Small intestine (tissue), 7 donors: Measurements from ENCODE around the gene TSGA10IP. TPM values are rescaled to one million over a fixed set of nuclear protein-coding genes. Genes with fewer than 3 reads are reported as not detected.
A peak's percentile ranks its signal among the peaks of the same experiment; 100 is the strongest.

Experiments
- DNase-seq, 2 donors: peaks; one replicate each; pipeline versions ENCODE4 v3.0.0 to v3.0.0-alpha.2; 2013
- FAIRE-seq: peaks from 2 replicates; lab custom pipeline; 2012; peaks lifted over from hg19 to GRCh38; lab: Jason Lieb, UNC
- H3K27ac ChIP-seq, 3 donors: one replicate each; pipeline ENCODE4 v1.5.1; 2013; ENCODE audit warnings: low read length in 2 of 3, mild to moderate bottlenecking in 2 of 3, control low read depth in 1 of 3, inconsistent platforms in 1 of 3, low read depth in 1 of 3, moderate library complexity in 1 of 3
- H3K27me3 ChIP-seq, 3 donors: one replicate each; pipeline ENCODE4 v1.6.1; 2013; ENCODE audit warnings: low read length in 3 of 3, inconsistent platforms in 1 of 3; ENCODE audit not compliant: control insufficient read depth in 3 of 3, insufficient read depth in 3 of 3
- H3K36me3 ChIP-seq, 3 donors: one replicate each; pipeline ENCODE4 v1.6.1; 2013; ENCODE audit warnings: low read length in 3 of 3, inconsistent platforms in 1 of 3, low read depth in 1 of 3, mild to moderate bottlenecking in 1 of 3, moderate library complexity in 1 of 3; ENCODE audit not compliant: control insufficient read depth in 3 of 3, insufficient read depth in 2 of 3
- H3K4me1 ChIP-seq, 3 donors: one replicate each; pipeline ENCODE4 v1.6.1; 2013; ENCODE audit warnings: low read length in 2 of 3, inconsistent platforms in 1 of 3, low read depth in 1 of 3, mild to moderate bottlenecking in 1 of 3, moderate library complexity in 1 of 3; ENCODE audit not compliant: control insufficient read depth in 3 of 3, insufficient read depth in 2 of 3
- H3K4me3 ChIP-seq, 3 donors: one replicate each; pipeline ENCODE4 v1.5.1; 2013; ENCODE audit warnings: low read length in 3 of 3, control low read depth in 1 of 3, inconsistent platforms in 1 of 3, low read depth in 1 of 3, mild to moderate bottlenecking in 1 of 3, moderate library complexity in 1 of 3
- H3K9me3 ChIP-seq, 2 donors: one replicate each; pipeline ENCODE4 v1.6.1; 2013; ENCODE audit warnings: low read depth in 1 of 2, low read length in 1 of 2; ENCODE audit not compliant: control insufficient read depth in 2 of 2, insufficient read depth in 1 of 2
- WGBS, 3 donors: extraction: QIAGEN DNeasy Blood & Tissue Kit; methylation state at CpG; one replicate each; pipeline ENCODE4 v1.1.7; 2013; 5-methylcytosine and 5-hydroxymethylcytosine counted together
- polyA plus RNA-seq, 4 donors: library from polyadenylated mRNA; stranded (reverse) in 3 of 4; unstranded in 1 of 4; fragments of 200-250 nt in 3 of 4; fragments of 120-200 nt in 1 of 4; gene quantifications; one replicate each; pipeline versions ENCODE4 v1.2.1 to v1.2.3, GENCODE V29; 2013
- donor health status: healthy with polysubstance abuse.
- donor health status: control.
- donor health status: control.
- donor health status: Bipolar disorder and iron deficiency.
- donor health status: healthy.

The TSGA10IP gene
- polyA plus RNA-seq, 4 donors = 0.07 TPM; not detected in 3

GRCh38 chr11:65992056-65992455, 46.8 kb downstream of the TSGA10IP start:
- Histone ChIP-seq H3K4me3 (no peak overlapping the region), H3K9me3 (no peaks in the 10 kb centered on the region), H3K36me3 (peaks cover 0 to 16% (median 0%) of the 10 kb centered on the region in 3 donors), H3K27ac (no peak overlapping the region), H3K4me1 (no peaks in the 10 kb centered on the region), H3K27me3 (no peaks in the 10 kb centered on the region)
- 83 to 85% (median 84%) methylated on average over 5 of the region's 5 CpGs for WGBS, 3 donors
- FAIRE-seq = no peak
- no peak for DNase-seq

DNA sequence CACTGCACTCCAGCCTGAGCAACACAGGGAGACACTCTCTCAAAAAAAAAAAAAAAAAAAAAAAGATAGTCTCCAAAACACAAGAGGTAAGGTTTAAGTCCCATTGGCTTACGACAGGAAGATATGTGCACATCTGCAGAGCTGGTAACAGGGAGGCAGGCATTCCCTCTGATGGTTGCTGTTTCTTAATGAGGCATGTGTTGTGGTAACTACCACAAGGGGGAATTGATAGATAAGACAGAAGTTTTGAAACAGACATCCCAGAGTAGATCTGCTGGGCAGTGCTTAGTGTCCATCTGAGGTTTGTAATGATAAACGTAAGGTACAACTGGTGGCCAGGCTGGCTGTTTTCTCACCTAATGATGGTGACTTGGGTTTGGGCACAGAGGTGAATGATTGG, 52.0 kb downstream of the TSGA10IP start:
- FAIRE-seq = no peak
- H3K4me1 ChIP-seq = no peaks in the 10 kb centered on the region
- H3K27me3 ChIP-seq = no peaks in the 10 kb centered on the region
- no peaks in the 10 kb centered on the region for H3K9me3 ChIP-seq
- H3K4me3 ChIP-seq = no peak overlapping the region
- 87 to 92% (median 90%) methylated on average over 2 of the region's 2 CpGs for WGBS, 3 donors
- H3K27ac ChIP-seq = no peak overlapping the region
- peaks cover 19 to 38% (median 21%) of the 10 kb centered on the region in 3 donors for H3K36me3 ChIP-seq
- no peak for DNase-seq

DNA sequence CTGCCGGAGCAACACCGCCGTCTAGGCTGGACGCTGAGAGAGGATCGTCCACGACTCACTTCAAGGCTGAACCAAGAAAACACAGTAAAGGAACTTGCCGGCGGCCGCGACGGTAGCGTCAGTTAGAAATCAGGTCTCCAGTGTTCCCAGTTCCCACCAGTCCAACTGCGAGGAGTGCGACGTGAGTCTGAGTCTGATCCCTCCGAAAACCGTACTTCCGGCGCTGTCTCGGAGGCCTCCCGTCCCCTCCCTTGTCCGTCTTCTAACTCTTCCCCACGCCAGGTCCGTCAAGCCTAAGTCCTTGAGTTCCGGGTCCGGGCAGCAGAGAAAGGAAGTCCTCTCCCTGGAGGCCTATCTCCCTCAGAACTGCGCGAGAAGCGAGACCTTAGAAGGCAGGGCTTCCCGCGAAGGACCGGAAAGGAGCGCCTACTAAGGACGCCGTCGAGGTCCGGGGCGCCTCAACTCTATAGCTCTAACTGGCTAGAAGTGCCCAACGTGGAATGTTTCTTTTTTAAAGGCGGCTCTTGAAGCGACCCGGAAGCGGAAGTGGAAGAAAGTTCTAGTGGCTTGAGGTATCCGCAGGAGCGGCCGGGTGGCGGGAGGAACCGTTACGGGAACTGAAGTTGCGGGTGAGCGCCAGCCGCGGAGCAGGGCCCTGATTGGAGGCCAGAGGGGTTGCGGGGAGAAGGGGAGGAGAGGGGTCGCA, 56.8 kb downstream of the TSGA10IP start, which contains the start of the genes BANF1 and EIF1AD:
TSS of gene BANF1 (plus strand) at position 562 of the 706 bp plus-strand sequence. CDS start 748 bp downstream, outside the sequence.
TSS of gene EIF1AD (minus strand) at position 216 of the 706 bp plus-strand sequence. CDS start 1,768 bp downstream, outside the sequence.
- Histone ChIP-seq H3K27me3 (no peaks in the 10 kb centered on the region), H3K4me1 (peaks cover 0 to 7% (median 2%) of the 10 kb centered on the region in 3 donors), H3K36me3 (peaks cover 20 to 62% (median 21%) of the 10 kb centered on the region in 3 donors), H3K4me3 (peak within 1 kb of the TSS; percentile 61 to 85 (median 80)), H3K27ac (peak within 1 kb of the TSS; percentile 85 to 98 (median 97)), H3K9me3 (no peaks in the 10 kb centered on the region)
- 0% methylated on average over 54 to 55 of the region's 55 CpGs for WGBS, 3 donors
- DNase-seq (peak; percentile 97 to 99), FAIRE-seq (no peak)

- H3K27me3 ChIP-seq = no peaks in the 10 kb centered on the region
- WGBS, 3 donors = 0% methylated on average over 15 to 40 of the region's 40 CpGs
- H3K4me1 ChIP-seq = peaks cover 0 to 7% (median 2%) of the 10 kb centered on the region in 3 donors
- no peak for DNase-seq
- H3K27ac ChIP-seq = peak overlapping the region; percentile 85 to 98 (median 97)
- FAIRE-seq = no peak
- peaks cover 16 to 61% (median 17%) of the 10 kb centered on the region in 3 donors for H3K36me3 ChIP-seq
- peak overlapping the region; percentile 61 to 85 (median 80) for H3K4me3 ChIP-seq
- H3K9me3 ChIP-seq = no peaks in the 10 kb centered on the region
Measured at GRCh38 chr11:66002648-66003225, 57.5 kb downstream of the TSGA10IP start.

GRCh38 chr11:66003291-66003690, 58.0 kb downstream of the TSGA10IP start:
- peaks cover 11 to 56% (median 12%) of the 10 kb centered on the region in 3 donors for H3K36me3 ChIP-seq
- H3K27me3 ChIP-seq = peaks cover 0 to 5% (median 0%) of the 10 kb centered on the region in 3 donors
- WGBS, 3 donors = 40 to 79% (median 45%) methylated on average over 6 of the region's 6 CpGs
- peak overlapping the region in 2 of 3 donors; percentile 61 to 85 for H3K4me3 ChIP-seq
- no peak for FAIRE-seq
- no peaks in the 10 kb centered on the region for H3K9me3 ChIP-seq
- H3K27ac ChIP-seq = peak overlapping the region in 1 of 3 donors; percentile 97
- DNase-seq = no peak
- H3K4me1 ChIP-seq = peaks cover 0 to 7% (median 2%) of the 10 kb centered on the region in 3 donors

DNA sequence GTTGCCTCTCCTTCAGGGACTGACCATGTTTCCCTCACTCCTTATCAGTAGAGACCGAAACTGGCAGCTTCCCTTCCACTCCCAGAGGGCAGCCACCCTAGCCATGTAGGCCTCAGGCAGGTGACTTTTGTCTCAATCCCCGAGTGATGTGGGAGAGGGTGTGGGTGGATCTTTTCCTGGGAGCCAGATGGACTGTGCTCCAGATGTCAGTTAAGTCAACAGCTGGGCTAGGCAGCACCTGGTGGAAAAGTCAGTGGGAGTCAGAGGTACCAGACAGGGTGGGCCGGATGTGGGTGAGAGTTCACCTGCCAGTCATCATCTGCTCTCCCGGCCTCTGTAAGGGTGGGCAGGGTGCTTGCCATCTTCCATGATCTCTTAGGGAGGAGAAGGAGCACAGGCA, 58.9 kb downstream of the TSGA10IP start:
- 66 to 74% (median 70%) methylated on average over 4 of the region's 4 CpGs for WGBS, 3 donors
- peaks cover 0 to 7% (median 2%) of the 10 kb centered on the region in 3 donors for H3K4me1 ChIP-seq

DNA sequence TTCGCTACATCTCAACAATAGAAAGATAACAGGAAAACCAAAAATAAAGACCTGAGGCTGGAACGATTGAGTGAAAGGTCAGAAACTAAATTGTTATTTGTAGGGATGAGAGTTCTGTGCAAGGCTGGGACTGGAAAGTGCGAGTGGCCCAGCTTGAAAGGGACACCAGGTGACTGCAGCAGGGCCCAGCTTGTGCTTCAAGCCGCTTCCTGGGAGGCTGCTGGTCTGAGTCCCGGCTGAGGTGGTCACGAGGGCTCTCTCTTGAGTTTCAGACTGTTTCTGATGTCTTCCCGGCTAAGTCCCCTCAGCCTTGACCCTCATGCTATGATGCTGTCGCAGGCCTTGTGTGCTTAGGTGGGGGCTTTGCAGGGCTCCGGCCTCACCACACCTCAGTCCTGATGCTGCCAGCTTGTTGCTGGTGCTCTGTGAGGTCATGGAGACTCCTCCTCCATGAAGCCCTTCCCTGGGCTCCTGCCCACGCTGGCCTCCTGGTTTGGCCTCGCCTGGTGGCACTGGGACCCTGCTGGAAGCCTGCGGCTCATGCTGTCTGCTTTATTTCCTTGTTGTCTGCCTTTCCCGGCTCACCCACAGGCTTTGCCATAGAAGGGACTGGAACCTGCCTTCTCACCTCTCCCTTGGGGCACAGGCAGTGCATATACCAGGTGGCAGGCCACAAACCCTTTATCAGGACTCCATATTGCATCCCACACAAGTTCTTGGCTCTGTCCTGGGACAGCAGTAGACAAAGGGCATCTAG, 61.0 kb downstream of the TSGA10IP start:
- H3K27me3 ChIP-seq = peaks cover 0 to 28% (median 2%) of the 10 kb centered on the region in 3 donors
- DNase-seq (no peak), FAIRE-seq (no peak)
- no peak overlapping the region for H3K27ac ChIP-seq
- peaks cover 0 to 38% (median 2%) of the 10 kb centered on the region in 3 donors for H3K36me3 ChIP-seq
- WGBS, 3 donors = 87 to 92% (median 87%) methylated on average over 13 of the region's 13 CpGs
- H3K4me3 ChIP-seq = no peak overlapping the region
- H3K4me1 ChIP-seq = peaks cover 0 to 7% (median 2%) of the 10 kb centered on the region in 3 donors
- no peaks in the 10 kb centered on the region for H3K9me3 ChIP-seq

More for the DNA sequence above, 58.9 kb downstream of the TSGA10IP start:
- DNase-seq (no peak), FAIRE-seq (no peak)
- Histone ChIP-seq H3K9me3 (no peaks in the 10 kb centered on the region), H3K27me3 (peaks cover 0 to 10% (median 0%) of the 10 kb centered on the region in 3 donors), H3K36me3 (peaks cover 5 to 49% (median 8%) of the 10 kb centered on the region in 3 donors), H3K4me3 (no peak overlapping the region), H3K27ac (no peak overlapping the region)

DNA sequence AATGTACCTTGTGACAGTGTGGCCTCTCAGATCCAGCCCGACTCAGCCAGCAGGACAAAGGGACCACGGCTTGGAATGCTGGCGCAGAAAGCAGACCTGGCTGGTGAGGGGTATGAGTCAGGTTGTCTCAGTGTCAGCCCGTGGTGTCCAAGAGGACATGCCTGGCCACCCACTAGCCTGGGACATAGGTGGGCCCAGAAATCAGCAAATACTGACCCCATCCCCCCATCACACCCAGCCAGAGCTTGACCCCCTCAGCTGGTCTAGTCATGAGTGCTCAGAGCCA, 61.6 kb downstream of the TSGA10IP start:
- Histone ChIP-seq H3K4me3 (no peak overlapping the region), H3K27ac (no peak overlapping the region), H3K36me3 (peaks cover 0 to 38% (median 2%) of the 10 kb centered on the region in 3 donors), H3K27me3 (peaks cover 0 to 33% (median 3%) of the 10 kb centered on the region in 3 donors), H3K4me1 (peaks cover 0 to 7% (median 2%) of the 10 kb centered on the region in 3 donors), H3K9me3 (no peaks in the 10 kb centered on the region)
- FAIRE-seq (no peak), DNase-seq (no peak)
- 80 to 81% (median 81%) methylated on average over 4 of the region's 4 CpGs for WGBS, 3 donors
